Measurements from ENCODE around the gene ATAD3B. TPM values are rescaled to one million over a fixed set of nuclear protein-coding genes. Genes with fewer than 3 reads are reported as not detected.

The ATAD3B gene
- total and polyA plus RNA-seq, 2 donors from 2014 or later, result 13.3 to 28.8 TPM

GRCh38 chr1:1543706-1544099, 72.1 kb downstream of the ATAD3B start:
- TF ChIP-seq, protein P1, sequence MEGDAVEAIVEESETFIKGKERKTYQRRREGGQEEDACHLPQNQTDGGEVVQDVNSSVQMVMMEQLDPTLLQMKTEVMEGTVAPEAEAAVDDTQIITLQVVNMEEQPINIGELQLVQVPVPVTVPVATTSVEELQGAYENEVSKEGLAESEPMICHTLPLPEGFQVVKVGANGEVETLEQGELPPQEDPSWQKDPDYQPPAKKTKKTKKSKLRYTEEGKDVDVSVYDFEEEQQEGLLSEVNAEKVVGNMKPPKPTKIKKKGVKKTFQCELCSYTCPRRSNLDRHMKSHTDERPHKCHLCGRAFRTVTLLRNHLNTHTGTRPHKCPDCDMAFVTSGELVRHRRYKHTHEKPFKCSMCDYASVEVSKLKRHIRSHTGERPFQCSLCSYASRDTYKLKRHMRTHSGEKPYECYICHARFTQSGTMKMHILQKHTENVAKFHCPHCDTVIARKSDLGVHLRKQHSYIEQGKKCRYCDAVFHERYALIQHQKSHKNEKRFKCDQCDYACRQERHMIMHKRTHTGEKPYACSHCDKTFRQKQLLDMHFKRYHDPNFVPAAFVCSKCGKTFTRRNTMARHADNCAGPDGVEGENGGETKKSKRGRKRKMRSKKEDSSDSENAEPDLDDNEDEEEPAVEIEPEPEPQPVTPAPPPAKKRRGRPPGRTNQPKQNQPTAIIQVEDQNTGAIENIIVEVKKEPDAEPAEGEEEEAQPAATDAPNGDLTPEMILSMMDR (IDR thresholded peaks at IDR 0.05; ENCODE audit: borderline replicate concordance, extremely low read depth, insufficient read depth), result no peak
- FAIRE-seq, result no peak
- intact Hi-C loops (cut with DNase I), result no loop called here
- H3K9ac ChIP-seq (ENCODE audit: low read length in 3 of 3), result no peak overlapping the region
- H3K36me3 ChIP-seq (ENCODE audit: control insufficient read depth in 2 of 3, insufficient read depth in 3 of 3, low read length in 3 of 3), result peaks cover 0 to 3% (median 0%) of the 10 kb centered on the region in 3 donors
- H3K27me3 ChIP-seq (ENCODE audit: control insufficient read depth, insufficient read depth, low read length), result no peaks in the 10 kb centered on the region
- no peaks in the 10 kb centered on the region for H3K9me3 ChIP-seq (ENCODE audit: control insufficient read depth in 2 of 3, insufficient read depth in 1 of 3, low read length in 3 of 3)
- no peak for DNase-seq
- no peak overlapping the region for H3K27ac ChIP-seq (ENCODE audit: low read depth in 2 of 2, low read length in 2 of 2)
- no peak overlapping the region for H3K4me3 ChIP-seq (ENCODE audit: low read length in 3 of 3)
- H3K4me1 ChIP-seq (ENCODE audit: control insufficient read depth in 2 of 3, insufficient read depth in 2 of 3, low read depth in 1 of 3, low read length in 3 of 3), result peaks cover 0 to 8% (median 0%) of the 10 kb centered on the region in 3 donors

DNA sequence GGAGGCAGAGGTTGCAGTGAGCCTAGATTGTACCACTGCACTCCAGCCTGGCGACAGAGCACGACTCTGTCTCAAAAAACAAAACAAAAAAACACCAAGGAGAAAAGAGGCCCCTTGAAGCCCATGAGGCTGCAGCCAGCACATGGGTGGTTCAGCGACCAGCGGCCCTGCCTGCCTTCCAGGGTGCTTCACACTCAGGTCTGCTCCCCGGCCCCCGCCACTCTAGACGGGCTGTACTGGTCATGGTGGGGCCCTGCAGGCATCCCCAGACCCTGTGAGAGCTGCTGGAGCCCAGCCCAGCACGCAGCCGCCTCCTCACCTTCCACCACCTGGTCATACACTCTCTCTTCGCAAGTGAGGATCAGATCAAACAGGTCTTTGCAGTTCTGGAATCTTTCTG, 73.0 kb downstream of the ATAD3B start:
- TF ChIP-seq, protein P1 (IDR thresholded peaks at IDR 0.05; ENCODE audit: borderline replicate concordance, extremely low read depth, insufficient read depth), result no peak
- H3K4me1 ChIP-seq (ENCODE audit: control insufficient read depth in 2 of 3, insufficient read depth in 2 of 3, low read depth in 1 of 3, low read length in 3 of 3), result peaks cover 0 to 5% (median 0%) of the 10 kb centered on the region in 3 donors
- H3K27me3 ChIP-seq (ENCODE audit: control insufficient read depth, insufficient read depth, low read length), result no peaks in the 10 kb centered on the region
- peaks cover 0 to 3% (median 0%) of the 10 kb centered on the region in 3 donors for H3K36me3 ChIP-seq (ENCODE audit: control insufficient read depth in 2 of 3, insufficient read depth in 3 of 3, low read length in 3 of 3)
- DNase-seq, result no peak
- H3K9me3 ChIP-seq (ENCODE audit: control insufficient read depth in 2 of 3, insufficient read depth in 1 of 3, low read length in 3 of 3), result no peaks in the 10 kb centered on the region
- no peak for FAIRE-seq
- no peak overlapping the region for H3K27ac ChIP-seq (ENCODE audit: low read depth in 2 of 2, low read length in 2 of 2)
- H3K9ac ChIP-seq (ENCODE audit: low read length in 3 of 3), result no peak overlapping the region
- intact Hi-C loops (cut with DNase I), result no loop called here
- no peak overlapping the region for H3K4me3 ChIP-seq (ENCODE audit: low read length in 3 of 3)

Other genes starting within 250 kb of the ATAD3B start
- 160 TPM for gene SDF4, start 239.8 kb upstream of the ATAD3B start, total RNA-seq
- 143 TPM for gene SDF4, start 239.8 kb upstream of the ATAD3B start, polyA plus RNA-seq (ENCODE audit: insufficient read depth, low read depth, low replicate concordance)
- gene B3GALT6, start 239.5 kb upstream of the ATAD3B start, total RNA-seq, result 20.3 TPM
- 13.7 TPM for gene B3GALT6, start 239.5 kb upstream of the ATAD3B start, polyA plus RNA-seq (ENCODE audit: insufficient read depth, low read depth, low replicate concordance)
- gene C1QTNF12, start 225.0 kb upstream of the ATAD3B start, total RNA-seq, result 3.1 TPM
- gene C1QTNF12, start 225.0 kb upstream of the ATAD3B start, polyA plus RNA-seq (ENCODE audit: insufficient read depth, low read depth, low replicate concordance), result 9.9 TPM
- 56.6 TPM for gene UBE2J2, start 197.9 kb upstream of the ATAD3B start, total RNA-seq
- 57.4 TPM for gene UBE2J2, start 197.9 kb upstream of the ATAD3B start, polyA plus RNA-seq (ENCODE audit: insufficient read depth, low read depth, low replicate concordance)
- 4.6 TPM for gene SCNN1D, start 191.3 kb upstream of the ATAD3B start, total RNA-seq
- gene SCNN1D, start 191.3 kb upstream of the ATAD3B start, polyA plus RNA-seq (ENCODE audit: insufficient read depth, low read depth, low replicate concordance), result 4.6 TPM
- gene ACAP3, start 163.8 kb upstream of the ATAD3B start, total RNA-seq, result 39.5 TPM
- 15.9 TPM for gene ACAP3, start 163.8 kb upstream of the ATAD3B start, polyA plus RNA-seq (ENCODE audit: insufficient read depth, low read depth, low replicate concordance)
- gene PUSL1, start 163.2 kb upstream of the ATAD3B start, total RNA-seq, result 12.6 TPM
- 13.9 TPM for gene PUSL1, start 163.2 kb upstream of the ATAD3B start, polyA plus RNA-seq (ENCODE audit: insufficient read depth, low read depth, low replicate concordance)
- gene INTS11, start 147.1 kb upstream of the ATAD3B start, total RNA-seq, result 100 TPM
- 73.6 TPM for gene INTS11, start 147.1 kb upstream of the ATAD3B start, polyA plus RNA-seq (ENCODE audit: insufficient read depth, low read depth, low replicate concordance)
- gene CPTP, start 147.0 kb upstream of the ATAD3B start, total RNA-seq, result 21.9 TPM
- 51.5 TPM for gene CPTP, start 147.0 kb upstream of the ATAD3B start, polyA plus RNA-seq (ENCODE audit: insufficient read depth, low read depth, low replicate concordance)
- gene TAS1R3, start 140.5 kb upstream of the ATAD3B start, total RNA-seq, result 1.3 TPM
- 0.15 TPM for gene TAS1R3, start 140.5 kb upstream of the ATAD3B start, polyA plus RNA-seq (ENCODE audit: insufficient read depth, low read depth, low replicate concordance)
- gene DVL1, start 122.3 kb upstream of the ATAD3B start, total RNA-seq, result 55.0 TPM
- gene DVL1, start 122.3 kb upstream of the ATAD3B start, polyA plus RNA-seq (ENCODE audit: insufficient read depth, low read depth, low replicate concordance), result 32.5 TPM
- gene MXRA8, start 113.2 kb upstream of the ATAD3B start, total RNA-seq, result 26.0 TPM
- 64.7 TPM for gene MXRA8, start 113.2 kb upstream of the ATAD3B start, polyA plus RNA-seq (ENCODE audit: insufficient read depth, low read depth, low replicate concordance)
- gene AURKAIP1, start 96.6 kb upstream of the ATAD3B start, total RNA-seq, result 111 TPM
- gene AURKAIP1, start 96.6 kb upstream of the ATAD3B start, polyA plus RNA-seq (ENCODE audit: insufficient read depth, low read depth, low replicate concordance), result 359 TPM
- 199 TPM for gene CCNL2, start 72.4 kb upstream of the ATAD3B start, total RNA-seq
- 72.0 TPM for gene CCNL2, start 72.4 kb upstream of the ATAD3B start, polyA plus RNA-seq (ENCODE audit: insufficient read depth, low read depth, low replicate concordance)
- gene MRPL20, start 64.5 kb upstream of the ATAD3B start, total RNA-seq, result 103 TPM
- gene MRPL20, start 64.5 kb upstream of the ATAD3B start, polyA plus RNA-seq (ENCODE audit: insufficient read depth, low read depth, low replicate concordance), result 221 TPM
- gene ANKRD65, start 50.5 kb upstream of the ATAD3B start, total RNA-seq, result 5.2 TPM
- 7.1 TPM for gene ANKRD65, start 50.5 kb upstream of the ATAD3B start, polyA plus RNA-seq (ENCODE audit: insufficient read depth, low read depth, low replicate concordance)
- 116 TPM for gene VWA1, start 36.1 kb upstream of the ATAD3B start, total RNA-seq
- 103 TPM for gene VWA1, start 36.1 kb upstream of the ATAD3B start, polyA plus RNA-seq (ENCODE audit: insufficient read depth, low read depth, low replicate concordance)
- gene ATAD3C, start 22.1 kb upstream of the ATAD3B start, total RNA-seq, result 10.0 TPM
- 14.3 TPM for gene ATAD3C, start 22.1 kb upstream of the ATAD3B start, polyA plus RNA-seq (ENCODE audit: insufficient read depth, low read depth, low replicate concordance)
- gene ATAD3A, start 40.4 kb downstream of the ATAD3B start, total RNA-seq, result 19.1 TPM
- 17.5 TPM for gene ATAD3A, start 40.4 kb downstream of the ATAD3B start, polyA plus RNA-seq (ENCODE audit: insufficient read depth, low read depth, low replicate concordance)
- gene TMEM240, start 68.9 kb downstream of the ATAD3B start, total RNA-seq, result 1.9 TPM
- 1.7 TPM for gene TMEM240, start 68.9 kb downstream of the ATAD3B start, polyA plus RNA-seq (ENCODE audit: insufficient read depth, low read depth, low replicate concordance)
- 102 TPM for gene SSU72, start 103.1 kb downstream of the ATAD3B start, total RNA-seq
- gene SSU72, start 103.1 kb downstream of the ATAD3B start, polyA plus RNA-seq (ENCODE audit: insufficient read depth, low read depth, low replicate concordance), result 143 TPM
- gene FNDC10, start 128.4 kb downstream of the ATAD3B start, total RNA-seq, result 2.6 TPM
- 18.2 TPM for gene FNDC10, start 128.4 kb downstream of the ATAD3B start, polyA plus RNA-seq (ENCODE audit: insufficient read depth, low read depth, low replicate concordance)
- gene MIB2, start 143.7 kb downstream of the ATAD3B start, total RNA-seq, result 61.6 TPM
- gene MIB2, start 143.7 kb downstream of the ATAD3B start, polyA plus RNA-seq (ENCODE audit: insufficient read depth, low read depth, low replicate concordance), result 35.6 TPM
- 7.1 TPM for gene MMP23B, start 160.4 kb downstream of the ATAD3B start, total RNA-seq
- gene MMP23B, start 160.4 kb downstream of the ATAD3B start, polyA plus RNA-seq (ENCODE audit: insufficient read depth, low read depth, low replicate concordance), result 4.0 TPM
- gene CDK11B, start 187.2 kb downstream of the ATAD3B start, total RNA-seq, result 24.0 TPM
- gene CDK11B, start 187.2 kb downstream of the ATAD3B start, polyA plus RNA-seq (ENCODE audit: insufficient read depth, low read depth, low replicate concordance), result 13.9 TPM
- 50.2 TPM for gene SLC35E2B, start 221.0 kb downstream of the ATAD3B start, total RNA-seq
- 11.3 TPM for gene SLC35E2B, start 221.0 kb downstream of the ATAD3B start, polyA plus RNA-seq (ENCODE audit: insufficient read depth, low read depth, low replicate concordance)